Keratinocyte (primary cell): ENCODE measurements around the gene CLEC2D. TPM values are rescaled to one million over a fixed set of nuclear protein-coding genes. Genes with fewer than 3 reads are reported as not detected.

Source experiments
- DNase-seq: peaks from one replicate; pipeline ENCODE4 v3.0.0-alpha.2; 2011; ENCODE audit warnings: low read depth, missing footprints, low spot score
- FAIRE-seq: peaks from 2 replicates; lab custom pipeline; 2011; peaks lifted over from hg19 to GRCh38; lab: Jason Lieb, UNC
- H2AFZ ChIP-seq: 2 replicates; pipeline ENCODE4 v1.6.0; 2012; ENCODE audit warnings: low read length, control low read depth, inconsistent platforms; ENCODE audit not compliant: control insufficient read depth
- H3K27ac ChIP-seq: 2 replicates; pipeline ENCODE4 v1.5.1; 2011; ENCODE audit warnings: low read length; ENCODE audit not compliant: control insufficient read depth, insufficient read depth
- H3K27me3 ChIP-seq: 3 replicates; pipeline ENCODE4 v1.6.0; 2011; ENCODE audit warnings: low read length; ENCODE audit not compliant: control insufficient read depth, insufficient read depth; ENCODE audit errors: extremely low read depth
- H3K36me3 ChIP-seq, 2 experiments: 2 replicates in 1 of 2; 3 replicates in 1 of 2; pipeline ENCODE4 v1.5.1; 2011; ENCODE audit warnings: low read length in 2 of 2, mild to moderate bottlenecking in 1 of 2; ENCODE audit not compliant: control insufficient read depth in 2 of 2, insufficient read depth in 2 of 2; ENCODE audit errors: extremely low read depth in 1 of 2
- H3K4me1 ChIP-seq: 3 replicates; pipeline ENCODE4 v1.5.1; 2011; ENCODE audit warnings: low read length; ENCODE audit not compliant: control insufficient read depth, insufficient read depth; ENCODE audit errors: extremely low read depth
- H3K4me2 ChIP-seq: 3 replicates; pipeline ENCODE4 v1.6.0; 2011; ENCODE audit warnings: low read depth, low read length; ENCODE audit not compliant: control insufficient read depth, insufficient read depth; ENCODE audit errors: extremely low read depth
- H3K4me3 ChIP-seq, 3 experiments: fragments of 200-600 bp in 1 of 3; sonication (generic) in 1 of 3; 2 replicates in 2 of 3; 3 replicates in 1 of 3; pipeline ENCODE4 v1.5.1; 2011 to 2016; ENCODE audit warnings: low read length in 3 of 3, mild to moderate bottlenecking in 3 of 3, control low read depth in 2 of 3, inconsistent platforms in 1 of 3, low read depth in 1 of 3, mixed read lengths in 1 of 3, mixed run types in 1 of 3, moderate library complexity in 1 of 3; ENCODE audit not compliant: control insufficient read depth in 2 of 3, insufficient read depth in 2 of 3; ENCODE audit errors: extremely low read depth in 1 of 3
- H3K79me2 ChIP-seq: 2 replicates; pipeline ENCODE4 v1.6.0; 2012; ENCODE audit warnings: low read length; ENCODE audit not compliant: control insufficient read depth, insufficient read depth
- H3K9ac ChIP-seq: 3 replicates; pipeline ENCODE4 v1.6.0; 2011; ENCODE audit warnings: low read length; ENCODE audit not compliant: control insufficient read depth, insufficient read depth; ENCODE audit errors: extremely low read depth
- H3K9me1 ChIP-seq: 3 replicates; pipeline ENCODE4 v1.6.0; 2011; ENCODE audit warnings: low read length; ENCODE audit not compliant: control insufficient read depth, insufficient read depth; ENCODE audit errors: extremely low read depth
- H3K9me3 ChIP-seq: 2 replicates; pipeline ENCODE4 v1.5.1; 2012; ENCODE audit warnings: low read depth, low read length; ENCODE audit not compliant: control insufficient read depth
- H4K20me1 ChIP-seq: 3 replicates; pipeline ENCODE4 v1.6.0; 2011; ENCODE audit warnings: low read length; ENCODE audit not compliant: control insufficient read depth, insufficient read depth; ENCODE audit errors: extremely low read depth
- EZH2 ChIP-seq: IDR thresholded peaks from one replicate; pipeline ENCODE4 v1.6.1; 2012; ENCODE audit warnings: inconsistent platforms, mild to moderate bottlenecking, low read length, moderate library complexity
- dilution Hi-C: fragments of 300-500 bp; cut with MboI; formaldehyde crosslinking; loops from one replicate; pipeline ENCODE4 v1.7.0; 2020; ENCODE audit warnings: low sequenced_read_pairs; ENCODE audit not compliant: extremely low pct_ligation_motif_present
- polyA plus RNA-seq, 5 experiments: library from polyadenylated mRNA; depleted of rRNA in 3 of 5; stranded (reverse) in 3 of 5; stranded (forward) in 1 of 5; unstranded in 1 of 5; fragments of >200 nt; gene quantifications; 1 replicate in 1 of 5; 2 replicates in 3 of 5; 3 replicates in 1 of 5; pipeline versions ENCODE4 v1.2.1 to v1.2.3, GENCODE V29; 2011 to 2012; ENCODE audit warnings: missing spikeins in 2 of 5, low read depth in 1 of 5, low replicate concordance in 1 of 5
- TF ChIP-seq, protein P1 (sequence below), 3 experiments: IDR thresholded peaks in 1 of 3; conservative IDR thresholded peaks in 1 of 3; optimal IDR thresholded peaks in 1 of 3; 2 replicates in 2 of 3; 3 replicates in 1 of 3; pipeline versions ENCODE3 to v1.5.1; 2011; ENCODE audit warnings: low read length in 3 of 3, mild to moderate bottlenecking in 3 of 3, moderate library complexity in 2 of 3, control low read depth in 1 of 3, inconsistent platforms in 1 of 3; ENCODE audit not compliant: insufficient read depth in 2 of 3; ENCODE audit errors: extremely low read depth in 1 of 3

CLEC2D gene
- polyA plus RNA-seq, 1 donor (not counting 4 experiments of a cell fraction or from before 2014, with no cell fraction given): 2.3 TPM

DNA sequence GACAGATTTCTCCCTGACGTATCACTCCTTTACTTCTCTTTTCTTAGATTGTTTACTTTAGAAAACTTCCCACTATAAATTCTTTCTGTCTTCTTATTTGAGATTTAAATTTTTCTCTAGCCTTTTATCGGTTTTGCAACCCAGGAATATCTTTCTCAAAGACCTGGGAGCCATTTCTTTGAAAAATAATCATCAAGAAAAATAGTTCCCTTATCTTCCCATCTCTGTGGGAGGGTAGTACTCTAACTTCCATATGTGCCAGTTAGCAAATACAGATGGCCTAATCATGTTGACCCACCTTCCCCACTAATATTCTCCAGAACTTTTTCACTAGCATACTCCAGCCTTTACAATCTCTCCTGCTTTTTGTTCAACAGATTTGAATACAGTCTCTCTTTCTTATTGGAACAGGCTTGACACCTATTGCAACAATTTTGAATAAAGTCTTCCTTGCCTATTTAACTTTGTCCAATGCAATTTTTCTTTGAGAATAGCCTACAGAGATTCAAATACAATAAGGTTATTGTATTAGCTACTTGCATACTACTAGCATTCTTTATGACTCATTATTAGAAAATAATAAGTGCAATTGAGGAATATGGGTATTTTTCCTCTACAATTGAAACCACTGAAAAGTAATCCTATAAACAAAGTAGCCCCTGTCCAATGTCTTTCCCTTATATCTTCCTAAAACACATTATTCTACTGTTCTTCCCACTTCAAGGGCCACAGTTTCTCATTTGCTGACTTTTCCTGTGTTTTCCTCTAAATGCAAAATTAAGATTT is 34.4 kb upstream of the CLEC2D start:
- Histone ChIP-seq H3K36me3 (no peaks in the 10 kb centered on the region), H3K79me2 (no peaks in the 10 kb centered on the region), H3K4me3 (no peak overlapping the region), H3K4me1 (peaks cover 13% of the 10 kb centered on the region), H3K4me2 (no peak overlapping the region), H2AFZ (no peak overlapping the region), H4K20me1 (no peaks in the 10 kb centered on the region), H3K27ac (no peak overlapping the region), H3K27me3 (no peaks in the 10 kb centered on the region), H3K9me1 (no peaks in the 10 kb centered on the region), H3K9me3 (no peaks in the 10 kb centered on the region), H3K9ac (no peak overlapping the region)
- dilution Hi-C loops: no loop called here
- no peak for DNase-seq
- TF ChIP-seq, protein P1, sequence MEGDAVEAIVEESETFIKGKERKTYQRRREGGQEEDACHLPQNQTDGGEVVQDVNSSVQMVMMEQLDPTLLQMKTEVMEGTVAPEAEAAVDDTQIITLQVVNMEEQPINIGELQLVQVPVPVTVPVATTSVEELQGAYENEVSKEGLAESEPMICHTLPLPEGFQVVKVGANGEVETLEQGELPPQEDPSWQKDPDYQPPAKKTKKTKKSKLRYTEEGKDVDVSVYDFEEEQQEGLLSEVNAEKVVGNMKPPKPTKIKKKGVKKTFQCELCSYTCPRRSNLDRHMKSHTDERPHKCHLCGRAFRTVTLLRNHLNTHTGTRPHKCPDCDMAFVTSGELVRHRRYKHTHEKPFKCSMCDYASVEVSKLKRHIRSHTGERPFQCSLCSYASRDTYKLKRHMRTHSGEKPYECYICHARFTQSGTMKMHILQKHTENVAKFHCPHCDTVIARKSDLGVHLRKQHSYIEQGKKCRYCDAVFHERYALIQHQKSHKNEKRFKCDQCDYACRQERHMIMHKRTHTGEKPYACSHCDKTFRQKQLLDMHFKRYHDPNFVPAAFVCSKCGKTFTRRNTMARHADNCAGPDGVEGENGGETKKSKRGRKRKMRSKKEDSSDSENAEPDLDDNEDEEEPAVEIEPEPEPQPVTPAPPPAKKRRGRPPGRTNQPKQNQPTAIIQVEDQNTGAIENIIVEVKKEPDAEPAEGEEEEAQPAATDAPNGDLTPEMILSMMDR (optimal IDR thresholded peaks at IDR 0.05 in 1 of 3, IDR thresholded peaks at IDR 0.05 in 1 of 3, conservative IDR thresholded peaks at IDR 0.05 in 1 of 3; ENCODE audit: extremely low read depth in 1 of 3, insufficient read depth in 2 of 3, low read length in 3 of 3): no peak
- no peak for TF ChIP-seq EZH2
- FAIRE-seq: no peak

DNA sequence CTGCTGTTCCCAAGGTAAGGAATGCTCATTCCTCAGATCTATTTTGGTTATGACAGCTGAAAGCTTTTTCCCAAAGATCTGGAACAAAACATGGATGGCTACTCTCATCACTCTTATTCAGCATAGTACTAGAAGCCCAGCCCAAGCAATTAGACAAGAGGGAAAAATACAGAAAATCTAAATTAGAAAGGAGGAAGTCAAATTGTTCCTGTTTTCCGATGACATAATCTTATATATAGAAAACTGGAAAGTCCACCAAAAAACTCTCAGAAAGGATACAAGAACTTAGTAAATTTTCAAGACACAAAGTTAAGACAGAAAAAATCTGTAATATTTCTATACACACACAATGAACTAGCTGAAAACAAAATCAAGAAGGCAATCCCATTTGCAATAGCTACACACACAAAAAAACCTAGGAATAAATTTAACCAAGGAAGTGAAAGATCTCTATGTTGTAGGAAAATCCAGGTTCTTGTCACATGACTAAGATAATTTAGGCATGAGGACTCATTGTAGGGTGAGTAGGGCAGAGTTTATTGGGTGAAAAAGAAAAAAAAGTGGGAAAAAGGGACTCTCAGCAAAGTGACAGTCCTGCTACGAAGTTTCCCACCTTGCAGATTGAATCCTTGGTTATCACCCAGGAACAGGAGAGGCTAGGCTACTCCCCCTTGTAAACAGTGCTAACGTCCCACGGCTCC is 33.2 kb upstream of the CLEC2D start:
- Histone ChIP-seq H3K36me3 (no peaks in the 10 kb centered on the region), H3K4me1 (peaks cover 13% of the 10 kb centered on the region), H3K4me3 (no peak overlapping the region), H3K9me3 (no peaks in the 10 kb centered on the region), H3K79me2 (no peaks in the 10 kb centered on the region), H3K4me2 (no peak overlapping the region), H4K20me1 (no peaks in the 10 kb centered on the region), H2AFZ (no peak overlapping the region), H3K9me1 (no peaks in the 10 kb centered on the region), H3K27me3 (no peaks in the 10 kb centered on the region), H3K9ac (no peak overlapping the region), H3K27ac (no peak overlapping the region)
- FAIRE-seq (no peak), DNase-seq (no peak)
- dilution Hi-C loops: no loop called here
- TF ChIP-seq EZH2: no peak
- TF ChIP-seq, protein P1 (optimal IDR thresholded peaks at IDR 0.05 in 1 of 3, IDR thresholded peaks at IDR 0.05 in 1 of 3, conservative IDR thresholded peaks at IDR 0.05 in 1 of 3; ENCODE audit: extremely low read depth in 1 of 3, insufficient read depth in 2 of 3, low read length in 3 of 3): no peak
